GM21737 (cell line): Measurements from ENCODE around the gene BCL11A.

Source experiments
- ATAC-seq: cut with Tn5 transposase; IDR thresholded peaks from one replicate; pipeline ENCODE4 v1.9.1; 2021; ENCODE audit warnings: mild to moderate bottlenecking, moderate library complexity; ENCODE audit not compliant: unreplicated experiment

BCL11A gene

GRCh38 chr2:60489289-60489688, 64.2 kb downstream of the BCL11A start:
- no peak for ATAC-seq

GRCh38 chr2:60488291-60488690, 65.2 kb downstream of the BCL11A start:
- peak; percentile 51 for ATAC-seq

DNA sequence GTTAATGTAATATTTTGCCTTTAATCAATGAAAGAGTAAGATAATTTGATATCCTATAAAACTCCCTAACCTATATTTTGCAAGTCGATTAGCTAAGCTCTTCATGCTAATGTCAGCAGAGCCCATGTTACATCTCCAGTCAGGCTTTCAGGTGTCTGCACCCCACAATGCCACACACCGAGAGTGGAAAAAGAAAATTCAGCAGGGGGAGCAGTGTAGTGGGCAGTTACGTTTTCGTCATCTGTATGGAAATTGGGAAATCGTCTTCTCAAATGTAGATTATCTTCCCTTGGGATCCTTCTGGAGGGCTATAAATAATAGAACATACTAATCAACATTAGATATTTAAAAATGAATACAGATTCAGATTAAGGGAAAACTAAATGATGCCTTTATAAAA, 66.3 kb downstream of the BCL11A start:
- no peak for ATAC-seq

- no peak for ATAC-seq
These were observed 66.9 kb downstream of the BCL11A start for GRCh38 chr2:60486551-60486950.

GRCh38 chr2:60486067-60486466, 67.4 kb downstream of the BCL11A start:
- ATAC-seq: no peak

DNA sequence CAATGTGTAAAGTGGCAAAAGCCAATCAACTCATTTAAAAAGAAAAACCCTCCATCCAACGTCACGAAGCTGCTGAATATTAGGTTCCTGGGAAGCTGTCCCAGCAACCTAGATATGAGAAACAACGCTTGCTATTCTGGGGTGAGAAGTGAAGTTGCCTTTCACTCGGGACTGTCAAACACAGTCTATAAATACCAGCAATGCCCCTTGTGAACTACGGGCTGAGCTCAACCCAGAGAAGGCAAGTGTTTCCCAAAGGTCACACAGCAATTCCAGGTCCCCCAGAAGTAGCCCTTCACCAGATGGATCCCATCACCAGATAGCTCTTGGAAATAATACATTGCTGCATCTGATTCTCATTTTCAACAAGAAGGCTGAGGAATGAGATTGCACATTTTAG, 67.9 kb downstream of the BCL11A start:
- no peak for ATAC-seq

- ATAC-seq: no peak
These were observed 68.4 kb downstream of the BCL11A start for GRCh38 chr2:60485055-60485454.

- ATAC-seq: peak; percentile 38
These were observed 69.3 kb downstream of the BCL11A start for GRCh38 chr2:60484133-60484645.

DNA sequence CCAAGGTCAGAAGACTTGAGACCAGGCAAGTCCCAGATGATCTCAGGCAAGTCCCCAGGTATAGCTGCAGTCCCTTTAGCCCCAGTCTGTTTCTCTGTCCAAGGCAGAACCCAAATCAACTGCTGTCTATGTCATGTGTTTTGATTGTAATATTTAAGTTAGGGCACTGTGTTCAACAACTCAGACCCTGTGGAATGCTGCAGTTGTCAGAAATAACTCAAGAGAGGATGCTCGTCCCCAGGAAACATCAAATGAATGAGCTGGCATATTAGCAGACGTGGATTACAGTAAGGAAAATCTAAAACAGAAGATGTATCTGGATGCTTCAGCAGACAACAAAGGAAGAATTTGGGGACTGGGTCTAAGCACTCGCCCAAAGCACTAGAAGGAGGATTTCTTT, 70.1 kb downstream of the BCL11A start:
- no peak for ATAC-seq

DNA sequence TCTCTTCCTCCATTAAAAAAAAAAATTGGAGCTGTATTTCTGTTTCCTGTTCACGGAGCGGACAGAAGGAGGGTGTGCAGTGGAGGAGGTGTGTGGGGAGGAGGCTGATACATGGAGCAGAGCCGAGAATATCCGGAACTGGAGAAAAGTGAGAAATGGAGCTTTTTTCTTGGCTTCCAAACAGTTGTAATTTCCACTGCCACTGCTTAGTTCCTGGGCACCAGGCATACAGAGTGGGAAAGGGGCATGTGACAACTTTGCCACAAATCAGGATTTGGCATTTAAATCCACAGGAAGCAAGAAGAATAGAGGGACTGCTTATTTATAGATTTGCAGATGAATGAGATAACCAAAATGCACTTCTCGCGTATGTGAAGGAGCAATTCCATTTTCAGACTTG, 71.2 kb downstream of the BCL11A start:
- ATAC-seq: no peak

GRCh38 chr2:60481257-60481656, 72.2 kb downstream of the BCL11A start:
- no peak for ATAC-seq

DNA sequence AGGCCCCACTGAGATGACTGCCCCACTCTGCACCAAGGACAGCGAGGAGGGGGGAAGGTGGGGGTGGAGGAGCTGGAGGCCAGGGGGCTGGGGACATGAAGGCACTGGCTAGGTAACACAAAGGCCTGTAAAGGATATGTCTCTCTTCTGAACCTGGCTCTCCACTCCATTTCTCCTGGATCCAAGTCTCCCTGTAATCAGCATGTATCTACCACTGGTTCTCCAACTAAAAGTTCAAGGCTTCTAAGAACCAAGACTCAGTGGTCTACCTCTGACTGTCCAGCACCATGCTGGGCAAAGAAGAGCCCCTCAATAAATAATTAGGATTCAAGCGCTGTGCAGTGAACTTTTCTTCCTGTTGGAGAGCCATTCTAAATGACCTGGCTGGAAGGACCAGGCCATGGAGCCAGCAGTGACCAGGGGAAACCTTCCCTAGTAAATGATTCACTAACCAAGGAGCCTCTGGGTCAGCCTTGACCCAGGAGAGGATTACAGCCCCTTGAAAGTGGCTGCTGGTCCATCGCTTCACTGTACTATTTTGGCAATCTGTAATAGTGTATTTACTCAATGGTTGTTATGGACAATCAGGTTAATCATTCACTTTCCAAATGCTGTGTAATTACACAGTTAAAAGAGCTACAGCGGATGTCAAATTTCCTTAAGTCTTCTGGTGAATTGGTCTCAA, 73.2 kb downstream of the BCL11A start:
- ATAC-seq: no peak

DNA sequence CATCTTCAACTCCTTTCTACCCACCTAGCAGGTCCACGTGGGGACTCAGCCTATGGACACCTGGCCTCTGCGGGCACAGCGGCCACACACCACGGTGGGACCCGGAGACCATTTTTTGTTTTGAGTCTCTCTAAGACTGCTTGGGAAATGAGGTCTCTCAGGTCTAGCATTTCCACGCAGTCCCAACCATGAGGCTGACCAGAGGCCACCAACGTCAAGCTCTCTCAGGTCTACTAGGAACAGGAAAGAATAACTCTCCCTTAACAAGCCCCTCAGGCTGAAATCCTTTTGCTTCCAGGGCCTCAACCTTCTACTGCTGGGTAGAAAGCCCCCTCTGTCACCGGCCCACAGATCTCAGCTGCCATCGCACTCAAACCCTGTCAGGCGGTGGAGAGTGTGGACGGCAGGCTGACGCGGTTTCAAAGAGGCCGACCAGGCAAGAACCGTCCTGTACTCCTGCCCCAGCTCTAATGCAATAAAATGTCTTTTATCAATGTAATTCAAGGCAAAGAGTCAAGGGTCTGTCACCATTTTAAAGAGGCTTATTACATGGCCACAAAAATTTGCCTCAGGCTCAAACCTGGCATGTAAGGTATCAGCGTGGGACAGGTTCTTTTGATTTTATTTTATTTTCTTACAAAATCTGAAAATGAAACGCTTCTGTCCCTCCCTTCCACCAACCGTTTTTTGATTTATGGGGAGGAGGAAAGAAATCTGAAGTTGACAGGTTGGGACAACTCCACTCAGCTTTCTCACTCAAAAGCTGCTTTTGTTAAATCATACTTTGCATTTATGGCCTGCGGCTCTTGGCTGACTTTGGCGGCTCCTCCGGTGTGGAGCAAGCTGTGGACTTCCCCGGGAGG, 74.0 kb downstream of the BCL11A start:
- ATAC-seq: no peak

- ATAC-seq: no peak
These were observed 74.8 kb downstream of the BCL11A start for GRCh38 chr2:60478660-60479059.

DNA sequence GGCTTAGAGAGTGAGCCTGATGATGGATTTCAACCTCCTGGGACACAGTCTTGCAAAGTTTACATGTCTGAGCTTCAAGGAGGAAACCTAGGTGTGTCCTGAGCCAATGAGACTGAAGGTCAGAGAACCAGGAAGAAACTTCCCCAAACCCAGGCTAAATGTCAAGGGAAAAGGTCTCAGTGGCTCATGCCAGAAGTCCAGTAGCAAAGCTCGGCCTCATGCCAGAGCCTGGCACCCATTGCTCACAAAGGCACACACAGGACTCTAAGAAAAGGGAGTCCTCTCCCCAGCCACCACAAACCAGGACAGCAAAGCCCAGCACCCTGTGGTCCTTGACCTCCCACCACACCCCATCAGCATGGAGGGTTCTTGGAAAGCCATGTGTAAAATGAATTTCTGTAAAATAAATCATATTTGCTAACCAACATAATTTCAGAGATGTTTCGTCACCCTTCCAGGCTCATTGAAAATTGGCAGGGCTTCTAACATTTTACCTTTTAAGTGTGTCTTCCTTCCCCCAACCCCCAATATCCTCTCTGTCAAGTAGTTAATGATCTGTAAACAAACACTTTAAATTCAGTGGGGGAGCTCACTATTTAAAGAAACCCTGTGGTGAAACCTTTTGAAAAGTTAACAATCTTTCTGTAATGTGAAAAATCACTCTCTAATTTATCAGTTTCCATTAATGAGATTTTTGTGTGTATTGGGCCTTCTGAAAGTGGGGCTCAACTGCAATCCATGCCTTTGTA, 77.1 kb downstream of the BCL11A start:
- ATAC-seq: no peak

DNA sequence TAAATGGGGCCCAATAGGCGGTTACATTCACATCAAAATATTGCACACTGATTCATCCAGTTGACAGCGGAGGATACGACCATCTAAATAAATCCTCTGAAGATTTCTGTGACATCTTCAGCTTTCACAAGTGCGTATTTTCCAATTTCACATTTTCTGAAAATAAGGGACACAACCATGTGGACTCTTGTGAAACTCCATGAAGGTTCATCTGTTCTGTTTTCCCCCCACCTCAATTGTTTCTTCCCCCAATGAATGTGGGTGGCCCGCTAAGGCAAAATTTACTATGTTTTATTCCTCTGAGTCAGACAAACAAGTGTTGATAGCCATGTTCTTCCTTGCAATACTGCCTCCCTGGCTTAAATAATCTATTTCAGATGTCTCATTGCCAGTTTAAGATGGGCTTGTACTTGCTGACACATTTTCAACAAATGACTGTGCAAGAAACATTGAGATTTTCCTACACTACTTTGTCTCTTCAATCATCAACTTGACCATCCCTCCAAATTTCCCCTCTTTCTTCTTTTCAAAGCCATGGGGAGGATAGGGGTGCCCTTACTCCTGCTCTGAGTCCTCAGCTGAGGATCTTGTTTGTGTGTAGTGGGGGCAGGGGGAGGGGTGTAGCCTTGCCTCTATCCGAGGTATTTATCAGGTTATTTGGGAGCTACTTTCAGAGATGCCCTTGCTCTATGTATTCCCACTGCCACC, 78.2 kb downstream of the BCL11A start:
- no peak for ATAC-seq

DNA sequence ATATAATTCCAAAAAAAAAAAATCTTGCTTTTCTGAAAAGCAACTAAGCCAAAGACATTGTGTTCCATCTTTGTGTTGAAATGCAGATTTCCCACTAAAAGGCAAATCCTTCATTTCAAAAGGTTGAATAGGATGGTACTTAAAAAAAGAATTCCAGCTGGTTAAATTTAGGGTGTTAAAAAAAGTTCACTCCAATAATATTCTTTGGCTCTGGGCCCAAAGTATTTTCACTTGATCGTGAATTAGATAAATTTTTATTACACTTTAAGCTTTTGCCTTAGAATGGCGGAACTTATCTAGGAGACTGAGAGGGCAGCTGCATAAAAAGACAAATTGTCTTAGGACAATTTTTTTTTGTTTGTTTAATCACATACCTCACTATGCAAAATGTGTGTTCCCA, 79.2 kb downstream of the BCL11A start:
- no peak for ATAC-seq

DNA sequence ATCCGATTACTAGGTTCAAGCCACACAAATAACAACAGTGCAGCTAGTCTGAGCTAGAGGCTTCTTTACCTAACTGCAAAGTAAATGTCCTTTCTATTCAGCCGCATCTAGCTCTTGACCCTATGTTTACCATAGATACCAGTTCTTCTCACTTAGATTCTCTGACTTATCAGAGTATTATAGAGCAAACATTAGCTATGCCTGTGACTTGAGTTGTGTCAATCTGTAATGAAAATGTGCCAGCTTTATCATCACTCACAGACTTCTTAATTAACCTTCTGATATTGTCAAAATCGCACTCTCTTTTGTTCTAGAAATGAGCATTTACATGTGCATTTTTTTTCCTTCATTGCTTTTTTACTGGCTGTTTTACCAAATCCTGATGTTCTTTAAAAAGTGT, 79.9 kb downstream of the BCL11A start:
- ATAC-seq: no peak

GRCh38 chr2:60472663-60473289, 80.7 kb downstream of the BCL11A start:
- ATAC-seq: no peak

DNA sequence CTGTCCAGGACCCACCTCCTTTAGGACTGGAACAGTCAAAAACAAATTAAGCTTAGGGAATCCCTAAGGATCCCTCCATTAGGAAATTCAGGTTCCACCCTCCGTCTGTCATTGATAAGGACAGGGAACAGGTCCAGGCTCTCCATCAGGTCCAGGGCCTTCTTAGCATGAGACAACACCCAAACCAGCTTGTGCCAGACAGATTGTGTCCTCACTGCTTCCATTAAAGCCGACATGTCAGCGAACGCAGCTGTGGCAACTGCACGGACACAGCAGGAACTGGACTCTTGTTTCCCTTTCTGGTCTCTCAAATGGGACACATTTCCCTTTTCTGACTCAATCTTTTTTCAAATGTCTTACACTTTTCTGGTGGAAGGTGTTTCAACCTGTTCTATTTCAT, 81.4 kb downstream of the BCL11A start:
- no peak for ATAC-seq
